HG03175 (cell line): Measurements from ENCODE around the gene SERPINA10.
"Not testable (repeated sequence)": the region's sequence is repeated elsewhere in the genome, so short reads cannot be mapped to it uniquely, and the experiment has no call there.

Experiments used
- ATAC-seq: cut with Tn5 transposase; IDR thresholded peaks from one replicate; pipeline ENCODE4 v1.9.1; 2021; ENCODE audit warnings: mild to moderate bottlenecking, moderate library complexity; ENCODE audit not compliant: unreplicated experiment

The SERPINA10 gene

DNA sequence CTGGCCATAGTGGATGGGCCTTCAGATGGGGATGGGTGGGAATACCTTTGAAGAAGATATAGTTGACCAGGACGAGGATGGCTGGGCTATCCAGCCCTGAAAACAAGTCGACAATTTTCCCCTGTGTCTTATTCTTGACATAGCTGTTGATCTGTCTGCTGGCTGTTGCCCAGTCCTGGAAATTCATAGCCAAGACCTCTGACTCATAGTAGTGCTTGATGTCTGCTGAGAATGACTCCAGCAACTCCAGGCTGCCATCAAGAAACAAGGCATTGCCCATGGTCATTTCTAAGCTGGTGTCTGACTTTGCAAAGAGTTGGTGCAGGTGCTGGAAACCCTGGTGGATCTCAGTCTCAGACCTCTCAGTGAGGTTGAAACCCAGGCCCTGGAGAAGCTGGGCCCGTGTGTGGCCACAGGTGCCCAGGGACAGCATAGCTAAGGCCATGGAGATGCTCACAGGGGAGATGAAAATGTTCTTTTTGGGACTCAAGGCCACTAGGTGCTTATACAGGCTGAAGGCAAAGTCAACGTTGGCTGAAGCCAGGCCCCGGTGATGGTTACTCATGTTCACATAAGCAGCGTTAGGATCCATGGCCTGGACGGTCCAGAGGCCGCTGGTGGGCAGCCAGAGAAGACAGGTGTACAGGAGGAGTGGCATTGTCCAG is 21.1 kb upstream of the SERPINA10 start:
- no peak for ATAC-seq

GRCh38 chr14:94312481-94313246 is 19.6 kb upstream of the SERPINA10 start:
- ATAC-seq, result no peak

DNA sequence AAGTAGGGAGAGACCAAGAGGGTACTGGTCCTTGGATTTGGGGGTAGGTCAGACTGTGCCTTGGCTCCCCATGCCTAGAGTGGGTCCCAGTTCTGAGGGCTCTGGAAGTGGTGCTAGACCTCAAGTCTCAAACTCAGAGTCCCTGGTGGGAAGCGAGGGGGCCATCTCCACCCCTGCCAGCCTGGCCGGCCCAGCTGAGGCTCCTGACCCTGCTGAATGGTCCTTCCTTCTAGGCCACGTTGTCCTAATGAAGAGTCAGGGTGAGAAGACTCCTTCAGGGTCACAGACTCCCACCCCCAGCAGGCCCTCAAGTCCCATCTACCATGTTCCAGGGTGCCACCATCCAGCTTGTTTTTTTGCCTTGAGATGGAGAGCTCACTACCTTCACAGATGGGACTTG is 17.2 kb upstream of the SERPINA10 start:
- ATAC-seq, result no peak

DNA sequence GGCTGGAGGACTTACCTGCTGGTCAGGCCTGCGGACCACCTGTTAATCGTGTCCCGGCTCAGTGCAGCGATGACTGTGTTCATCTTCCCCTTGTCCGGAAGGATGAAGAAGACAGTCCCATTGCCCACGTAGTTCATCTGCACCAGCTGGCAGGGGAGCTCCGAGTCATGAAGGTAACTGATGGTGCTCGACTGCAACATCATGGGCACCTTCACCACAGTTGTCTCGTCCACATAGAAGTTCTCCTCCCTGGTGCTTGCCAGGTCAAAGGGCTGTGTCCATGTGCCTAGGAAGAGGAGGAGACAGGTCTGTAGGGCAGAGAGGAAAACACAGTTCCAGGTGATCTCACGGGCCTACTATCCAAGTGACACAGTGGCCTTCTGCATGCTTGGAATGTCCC is 16.7 kb upstream of the SERPINA10 start:
- no peak for ATAC-seq

GRCh38 chr14:94307410-94307992 is 14.4 kb upstream of the SERPINA10 start:
- no peak for ATAC-seq

- no peak for ATAC-seq
These were observed 13.2 kb upstream of the SERPINA10 start for GRCh38 chr14:94306047-94306978.

DNA sequence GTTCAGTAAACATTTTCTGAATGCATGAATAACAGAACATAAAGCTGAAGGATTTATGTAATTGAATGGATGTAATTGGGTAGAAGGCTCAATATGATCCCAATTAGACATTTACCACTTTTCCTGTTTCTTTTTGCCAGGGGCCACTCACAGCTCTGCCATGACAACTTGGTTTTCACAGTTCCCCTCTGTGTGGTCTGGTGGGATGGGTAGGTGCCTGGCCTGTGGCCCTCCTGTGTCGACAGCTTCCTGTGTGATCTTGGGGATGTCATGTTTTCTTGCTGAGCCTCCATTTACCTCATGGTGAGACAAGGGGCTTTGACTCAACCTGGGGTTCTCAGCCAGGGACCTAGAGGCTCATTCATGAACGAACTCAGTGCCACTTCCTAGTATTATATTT is 12.6 kb upstream of the SERPINA10 start:
- no peak for ATAC-seq

GRCh38 chr14:94304243-94304642 is 11.2 kb upstream of the SERPINA10 start:
- ATAC-seq, result no peak

- ATAC-seq, result no peak
These were observed 10.0 kb upstream of the SERPINA10 start for GRCh38 chr14:94303111-94303510.

DNA sequence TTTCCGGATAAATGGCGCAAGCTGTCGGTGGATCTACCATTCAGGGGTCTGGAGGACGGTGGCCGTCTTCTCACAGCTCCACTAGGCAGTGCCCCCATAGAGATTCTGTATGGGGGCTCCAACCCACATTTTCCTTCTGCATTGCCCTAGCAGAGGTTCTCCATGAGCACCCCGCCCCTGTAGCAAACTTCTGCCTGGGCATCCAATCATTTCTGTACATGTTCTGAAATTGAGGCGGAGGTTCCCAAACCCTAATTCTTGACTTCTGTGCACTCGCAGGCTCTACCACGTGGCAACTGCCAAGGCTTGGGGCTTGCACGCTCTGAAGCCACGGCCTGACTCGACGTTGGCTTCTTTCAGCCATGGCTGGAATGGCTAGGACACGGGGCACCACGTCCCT is 5.1 kb upstream of the SERPINA10 start:
- ATAC-seq, result no peak

DNA sequence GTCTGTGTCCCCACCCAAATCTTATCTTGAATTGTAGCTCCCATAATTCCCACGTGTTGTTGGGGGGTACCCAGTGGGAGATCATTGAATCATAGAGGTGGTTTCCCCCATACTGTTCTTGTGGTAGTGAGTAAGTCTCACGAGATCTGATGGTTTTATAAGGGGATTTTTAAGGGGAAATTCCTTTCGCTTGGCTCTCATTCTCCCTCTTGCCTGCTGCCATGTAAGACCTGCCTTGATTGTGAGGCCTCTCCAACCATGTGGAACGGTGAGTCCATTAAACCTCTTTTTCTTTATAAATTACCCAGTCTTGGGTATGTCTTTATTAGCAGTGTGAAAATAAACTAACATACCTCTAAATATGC is 3.1 kb upstream of the SERPINA10 start:
- not testable (repeated sequence) for ATAC-seq

- ATAC-seq, result no peak
These were observed 2.5 kb upstream of the SERPINA10 start for GRCh38 chr14:94295360-94296180.

DNA sequence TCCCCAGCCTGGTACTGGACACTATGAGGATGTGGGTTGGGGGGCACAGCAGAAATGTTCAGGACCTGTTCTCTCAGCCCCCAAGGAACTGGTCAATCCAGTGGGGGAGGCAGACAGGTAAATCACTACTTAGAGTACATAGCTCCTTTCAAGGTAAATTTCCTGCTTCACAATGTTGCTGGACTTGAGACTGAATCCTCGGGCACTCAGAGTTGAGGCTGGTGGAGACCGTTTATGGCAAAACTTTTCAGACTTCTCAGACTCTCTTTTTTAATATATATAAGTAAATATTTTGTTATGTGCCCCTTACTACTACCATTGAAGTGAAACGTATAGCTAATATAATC is 483 bp upstream of the SERPINA10 start:
- ATAC-seq, result no peak

- ATAC-seq, result no peak
These were observed 569 bp downstream of the SERPINA10 start for GRCh38 chr14:94292526-94292871.

DNA sequence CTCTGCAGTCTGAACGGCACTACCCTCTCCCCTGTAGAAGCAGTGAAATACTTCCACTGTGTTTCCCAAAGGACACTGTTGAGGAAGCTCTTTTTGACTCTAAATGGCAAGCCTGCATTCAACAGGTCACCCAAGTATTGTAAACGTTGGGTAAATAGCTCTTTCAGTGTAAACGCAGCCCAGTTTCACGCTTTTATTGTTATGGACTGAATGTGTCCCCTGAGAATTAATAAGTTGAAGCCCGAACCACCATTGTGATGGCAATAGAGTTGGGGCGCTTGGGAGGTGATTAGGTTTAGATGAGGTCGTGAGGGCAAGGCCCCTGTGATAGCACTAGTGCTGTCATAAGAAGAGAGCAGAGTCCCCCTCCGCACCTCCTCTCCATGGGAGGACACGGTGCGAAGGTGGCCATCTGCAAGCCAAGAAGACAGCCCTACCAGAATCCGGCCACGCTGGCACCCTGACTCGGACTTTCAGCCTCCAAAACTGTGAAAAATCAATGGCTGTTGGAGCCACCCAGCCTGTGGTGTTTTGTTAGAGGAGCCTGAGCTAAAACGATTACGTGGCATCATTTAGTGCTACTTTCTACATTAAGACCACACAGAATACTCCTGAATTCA is 1.1 kb downstream of the SERPINA10 start:
- no peak for ATAC-seq

GRCh38 chr14:94291159-94291905 is 1.7 kb downstream of the SERPINA10 start:
- ATAC-seq, result no peak

- no peak for ATAC-seq
These were observed 2.9 kb downstream of the SERPINA10 start for GRCh38 chr14:94290197-94290596.

DNA sequence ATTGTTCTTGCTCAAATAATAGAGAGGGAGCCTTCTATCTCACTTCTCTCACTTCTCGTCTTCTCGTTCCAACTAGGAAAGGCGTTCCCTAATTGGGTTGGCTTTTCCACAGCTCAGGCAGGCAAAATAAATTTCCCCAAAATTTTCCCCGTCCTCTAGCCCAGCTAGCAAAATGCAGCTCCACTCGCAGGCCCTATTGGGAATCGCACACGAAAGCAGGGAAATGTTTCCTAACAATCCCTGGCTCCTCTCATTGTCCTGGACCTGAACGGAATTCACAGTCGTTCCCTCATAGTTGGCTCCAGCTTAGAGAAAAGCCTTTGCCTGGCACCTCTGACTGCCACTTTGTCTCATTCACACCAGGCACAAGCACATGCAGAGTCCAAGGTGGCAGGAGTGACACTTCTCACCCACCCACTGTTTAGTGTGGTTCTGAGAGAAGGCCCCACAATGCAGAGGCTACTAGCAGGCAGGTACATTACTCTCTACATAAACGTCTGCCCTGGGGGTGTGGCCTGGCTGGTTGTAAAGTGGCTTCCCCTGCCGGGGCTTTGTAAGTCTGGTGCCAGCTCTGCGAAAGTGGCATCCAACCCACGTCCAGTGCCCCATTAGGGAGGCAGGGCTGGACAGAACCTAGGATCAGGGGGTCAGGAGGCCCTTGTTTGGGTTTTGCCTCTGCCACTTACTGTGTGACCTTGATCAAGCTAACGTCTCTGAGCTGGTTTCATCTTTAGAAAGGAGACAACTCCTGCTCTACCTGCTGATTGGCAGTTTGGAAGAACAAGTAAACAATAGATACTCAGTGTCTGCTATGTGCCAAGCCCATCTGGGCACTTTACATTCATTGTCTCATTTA is 4.2 kb downstream of the SERPINA10 start:
- ATAC-seq, result no peak
